Limb (tissue), 2 donors: Measurements from ENCODE around the gene PRRX2.

Experiments used
- DNase-seq, 2 donors: peaks; one replicate each; pipeline ENCODE4 v3.0.0-alpha.2; 2016; ENCODE audit errors: extremely low spot score in 2 of 2

Gene PRRX2

DNA sequence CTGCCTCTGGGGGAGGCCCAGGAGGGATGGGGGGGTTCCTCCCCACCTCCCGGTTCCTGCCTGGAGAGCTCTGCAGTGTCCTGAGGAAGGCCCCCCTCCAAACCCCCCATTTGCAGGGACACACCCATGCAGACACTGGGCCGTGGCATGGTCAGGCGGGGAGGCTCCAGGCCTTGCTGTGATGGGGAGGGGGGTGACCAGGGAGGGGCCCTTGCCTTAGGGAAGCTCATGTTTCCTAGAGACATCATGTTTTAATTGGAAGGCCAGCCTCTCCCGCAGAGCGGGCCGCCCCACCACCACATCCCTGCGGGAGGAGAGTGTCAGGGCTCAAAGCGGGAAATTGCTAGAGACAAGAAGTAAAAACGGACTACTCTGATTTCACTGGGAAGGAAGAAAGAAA is 12.0 kb downstream of the PRRX2 start:
- DNase-seq = peak in 1 of 2 donors; percentile 58

DNA sequence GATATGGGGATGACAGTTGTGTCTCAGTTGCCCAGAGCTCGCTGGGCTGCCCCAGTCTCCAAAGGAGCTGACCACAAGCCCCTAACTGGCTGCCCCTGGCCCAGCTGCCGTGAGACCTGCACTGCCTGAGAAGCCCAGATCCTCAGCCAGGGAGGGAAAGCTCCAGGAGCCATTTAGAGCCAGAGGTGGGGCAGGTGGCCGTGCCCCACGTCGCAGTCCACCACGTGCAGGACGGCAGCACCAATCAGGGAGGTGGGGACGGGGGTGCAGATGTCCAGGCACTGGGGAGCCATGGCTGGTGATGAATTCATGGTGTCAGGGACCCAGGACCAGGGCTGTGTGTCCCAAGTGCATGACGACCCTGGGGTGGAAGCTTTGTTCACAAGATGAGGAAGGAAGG is 13.4 kb downstream of the PRRX2 start:
- no peak for DNase-seq

DNA sequence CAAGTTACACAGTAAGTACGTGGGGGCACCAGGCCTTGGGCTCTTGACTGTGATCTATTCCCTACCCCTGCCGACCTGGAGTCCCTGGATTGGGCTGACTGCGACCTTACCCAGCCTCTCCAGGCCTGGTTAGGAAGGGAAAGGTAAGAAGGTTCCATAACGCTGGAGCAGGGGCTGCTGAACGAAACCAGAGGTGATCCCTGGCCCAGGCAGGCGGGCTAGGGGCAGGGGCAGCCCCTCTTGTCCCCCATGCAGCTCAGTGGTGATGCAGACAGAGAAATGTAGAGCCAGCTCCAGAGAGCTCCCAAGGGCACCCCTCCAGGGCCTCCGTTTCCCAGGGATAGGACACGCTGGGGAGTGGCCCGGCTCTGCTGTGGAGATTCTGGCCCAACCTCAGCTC is 14.1 kb downstream of the PRRX2 start:
- no peak for DNase-seq

DNA sequence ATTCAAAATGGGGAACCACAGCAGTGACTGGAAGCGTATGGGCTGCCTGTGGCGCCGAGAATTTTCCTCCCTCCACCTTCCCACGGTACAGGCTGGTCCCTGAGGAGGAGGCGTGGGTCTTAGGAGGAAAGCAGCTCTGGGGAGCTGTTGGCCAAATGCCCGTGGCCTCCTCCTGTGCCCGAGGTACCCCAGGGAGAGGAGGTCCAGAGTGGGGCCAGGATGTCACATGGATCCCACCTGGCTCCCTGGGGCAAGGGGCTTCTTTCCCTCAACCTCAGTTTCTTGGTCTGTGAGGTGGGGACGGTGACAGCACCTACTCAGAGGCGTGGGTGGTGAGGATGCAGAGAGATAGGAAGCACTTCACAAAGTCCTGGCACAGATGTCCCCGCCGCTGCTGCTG is 16.5 kb downstream of the PRRX2 start:
- DNase-seq = no peak

DNA sequence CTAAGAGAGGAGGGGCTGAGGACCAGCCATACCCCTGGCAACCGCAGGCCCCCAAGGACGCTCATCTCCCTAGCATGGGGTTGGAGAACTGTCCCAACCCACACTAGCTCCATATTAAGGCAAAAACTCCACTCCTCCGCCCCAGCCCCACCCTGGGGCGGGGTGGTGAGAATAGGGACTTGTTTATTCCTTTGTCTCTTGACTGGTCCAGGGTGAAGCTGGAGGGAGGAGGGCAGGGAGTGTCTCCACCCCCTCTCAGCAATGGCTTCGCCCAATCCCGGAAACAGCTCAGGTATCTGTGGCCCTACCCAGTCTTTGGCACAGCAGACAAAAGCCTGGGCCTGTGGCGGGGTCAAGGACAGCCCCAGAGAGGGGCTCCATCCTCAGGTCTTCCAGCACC is 16.9 kb downstream of the PRRX2 start:
- no peak for DNase-seq

DNA sequence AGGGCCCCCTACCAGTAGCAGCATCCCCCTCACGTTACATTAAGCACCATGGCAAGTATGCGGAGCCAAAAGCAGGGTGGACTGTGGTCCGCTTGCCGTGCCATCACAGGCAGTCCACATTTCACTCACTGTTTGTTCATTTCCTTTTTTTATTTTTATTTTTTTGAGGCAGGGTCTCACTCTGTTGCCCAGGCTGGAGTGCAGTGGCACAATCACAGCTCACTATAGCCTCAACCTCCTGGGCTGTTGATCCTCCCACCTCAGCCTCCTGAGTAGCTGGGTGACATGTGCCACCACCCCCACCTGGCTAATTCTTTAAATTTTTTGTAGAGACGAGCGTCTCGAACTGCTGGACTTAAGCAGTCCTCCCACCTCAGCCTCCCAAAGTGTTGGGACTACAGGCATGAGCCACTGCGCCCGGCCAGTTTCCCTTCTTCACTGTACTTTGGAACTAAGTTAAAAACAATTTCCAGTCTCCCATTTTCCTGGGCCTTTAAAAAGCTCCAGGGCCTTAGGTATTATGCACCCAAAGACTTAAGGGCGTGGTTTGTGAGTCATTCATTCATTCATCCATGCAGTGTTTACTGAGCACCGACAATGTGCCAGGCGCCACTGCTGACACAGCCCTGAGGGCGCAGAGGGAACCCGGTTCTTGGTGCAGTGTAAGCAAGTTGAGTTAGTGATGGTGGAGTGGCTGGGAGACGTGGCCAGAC is 19.9 kb downstream of the PRRX2 start:
- DNase-seq = no peak

DNA sequence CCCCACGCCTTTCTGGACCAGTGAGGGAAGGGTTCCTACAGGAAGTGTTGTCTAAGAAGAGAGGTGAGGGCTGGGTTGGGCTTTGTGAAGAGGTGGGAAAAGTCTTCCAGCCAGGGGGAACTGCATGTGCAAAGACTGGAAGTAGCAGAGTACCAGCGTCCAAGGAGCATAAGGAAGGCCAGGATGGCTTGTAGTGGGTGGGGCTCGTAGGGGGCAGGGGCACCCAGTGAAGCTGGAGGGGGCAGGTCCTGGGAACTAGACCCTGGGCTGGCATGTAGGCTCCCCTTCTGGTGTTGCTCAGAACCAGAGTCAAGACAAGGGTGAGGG is 20.4 kb downstream of the PRRX2 start:
- no peak for DNase-seq

DNA sequence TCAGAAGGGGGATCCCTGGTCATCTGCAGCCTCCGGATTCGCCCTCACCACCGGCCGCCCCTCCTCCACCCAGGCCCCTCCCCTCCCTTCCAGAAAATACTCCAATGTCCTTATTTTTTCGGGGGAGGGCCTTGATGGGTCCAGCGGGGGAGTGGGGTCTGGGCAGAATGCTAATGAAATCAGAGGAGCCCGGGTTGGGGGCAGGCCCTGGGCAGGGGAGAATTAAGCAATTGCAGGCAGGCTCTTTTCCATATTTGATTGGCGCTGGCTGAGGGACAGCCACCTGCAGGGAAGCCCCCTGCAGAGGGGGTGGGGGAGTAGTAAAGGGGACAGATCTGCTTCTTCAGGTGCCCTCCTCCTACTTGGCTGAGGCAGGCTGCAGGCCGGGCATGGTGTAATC is 21.3 kb downstream of the PRRX2 start:
- no peak for DNase-seq

DNA sequence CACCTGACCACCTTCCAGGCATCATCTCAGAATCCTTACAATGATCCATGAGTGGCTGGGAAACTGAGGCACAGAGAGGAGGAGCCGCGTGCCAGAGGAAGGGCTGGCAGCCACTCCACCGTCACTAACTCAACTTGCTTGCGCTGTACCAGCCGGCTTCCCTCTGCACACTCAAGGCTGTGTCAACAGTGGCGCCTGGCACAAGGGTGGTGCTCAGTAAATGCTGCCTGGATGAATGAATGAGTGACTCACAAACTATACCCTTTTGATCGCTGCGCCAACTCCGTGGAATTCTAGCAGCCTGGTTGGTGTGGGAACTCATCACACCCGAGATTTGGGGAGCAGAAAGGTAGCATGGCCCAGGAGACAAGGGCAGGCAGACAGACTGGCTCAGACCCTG is 21.9 kb downstream of the PRRX2 start:
- DNase-seq = no peak

DNA sequence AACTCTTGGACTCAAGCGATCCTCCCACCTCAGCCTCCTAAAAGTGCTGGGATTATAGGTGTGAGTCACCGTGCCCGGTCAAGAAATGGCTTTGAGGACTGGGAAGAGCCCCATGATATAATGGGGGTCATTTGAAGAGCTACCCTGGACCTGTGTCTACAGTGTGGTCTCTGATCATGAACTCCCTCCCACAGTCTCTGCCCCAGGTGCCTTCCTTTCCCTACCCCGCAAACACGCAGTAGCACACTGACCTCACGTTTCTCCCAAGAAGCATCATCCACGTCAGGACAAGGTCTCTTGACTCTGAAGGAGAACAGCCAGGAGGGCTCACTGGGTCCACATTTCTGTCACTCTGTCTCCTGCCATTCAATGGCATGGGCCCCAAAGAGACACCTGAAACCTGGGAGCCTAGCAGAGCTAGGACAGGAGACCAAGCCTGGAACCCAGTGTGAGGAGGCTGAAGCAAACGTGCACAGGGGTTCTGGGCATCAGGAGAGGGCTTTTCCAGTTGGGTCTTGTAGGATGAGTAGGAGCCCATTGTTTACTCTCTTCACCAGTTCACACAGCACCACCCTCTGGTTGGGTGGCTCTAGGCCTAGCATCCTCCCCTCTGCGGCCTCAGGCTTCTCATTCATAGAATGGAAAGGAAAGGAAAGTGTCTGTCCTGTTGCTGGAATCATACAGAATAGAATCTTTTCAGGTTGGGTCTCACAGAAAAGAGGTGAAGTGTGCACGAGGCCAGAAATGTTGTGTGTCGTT is 23.0 kb downstream of the PRRX2 start:
- no peak for DNase-seq

DNA sequence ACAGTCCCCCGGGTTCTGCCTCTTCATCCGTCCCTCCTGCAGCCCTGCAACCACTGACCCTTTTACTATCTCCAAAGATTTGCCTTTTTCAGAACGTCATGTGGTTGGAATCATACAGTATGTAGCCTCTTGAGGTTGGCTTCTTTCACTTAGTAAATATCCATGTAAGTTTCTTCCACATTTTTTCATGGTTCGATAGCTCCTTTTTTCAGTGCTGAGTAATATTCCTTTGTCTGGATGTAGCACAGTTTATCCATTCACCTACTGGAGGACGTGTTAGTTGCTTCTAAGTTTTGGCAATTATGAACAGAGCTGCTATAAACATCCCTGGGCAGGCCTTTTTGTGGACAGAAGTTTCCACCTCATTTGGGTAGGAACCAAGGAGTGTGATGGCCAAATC is 27.1 kb downstream of the PRRX2 start:
- no peak for DNase-seq

DNA sequence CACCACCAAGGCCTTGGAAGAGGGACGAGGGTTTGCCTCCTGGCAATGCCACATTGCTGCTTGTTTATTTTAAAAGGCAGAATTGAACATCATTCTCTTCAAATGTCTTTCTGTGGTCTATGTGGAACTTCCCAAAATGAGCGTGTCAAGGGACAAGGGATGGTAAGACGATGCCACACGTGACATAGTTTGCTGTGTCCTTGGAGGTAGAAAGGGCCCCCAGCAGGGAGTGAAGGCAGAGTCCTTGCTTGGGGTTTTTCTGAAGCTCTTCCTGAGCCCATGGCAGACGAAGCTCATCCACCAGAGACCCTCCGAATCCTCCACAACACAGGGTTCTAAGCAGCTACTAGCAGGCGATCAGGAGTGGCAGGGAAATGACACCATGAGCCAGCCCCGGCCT is 28.3 kb downstream of the PRRX2 start:
- no peak for DNase-seq

DNA sequence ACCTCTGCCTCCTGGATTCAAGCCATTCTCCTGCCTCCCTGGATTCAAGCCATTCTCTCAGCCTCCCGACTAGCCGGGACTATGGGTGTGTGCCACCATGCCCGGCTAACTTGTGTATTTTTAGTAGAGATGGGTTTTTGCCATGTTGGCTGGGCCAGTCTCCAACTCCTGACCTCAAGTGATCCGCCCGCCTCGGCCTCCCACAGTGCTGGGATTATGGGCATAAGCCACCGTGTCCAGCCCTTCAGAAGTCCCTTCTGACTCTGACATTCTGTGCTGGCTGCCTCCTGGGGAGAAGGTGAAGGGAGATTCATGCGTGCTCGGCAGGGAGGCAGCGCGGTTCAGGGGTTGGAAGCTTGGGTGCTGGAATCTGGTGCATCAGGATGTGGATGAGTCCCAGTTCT is 28.8 kb downstream of the PRRX2 start:
- no peak for DNase-seq

DNA sequence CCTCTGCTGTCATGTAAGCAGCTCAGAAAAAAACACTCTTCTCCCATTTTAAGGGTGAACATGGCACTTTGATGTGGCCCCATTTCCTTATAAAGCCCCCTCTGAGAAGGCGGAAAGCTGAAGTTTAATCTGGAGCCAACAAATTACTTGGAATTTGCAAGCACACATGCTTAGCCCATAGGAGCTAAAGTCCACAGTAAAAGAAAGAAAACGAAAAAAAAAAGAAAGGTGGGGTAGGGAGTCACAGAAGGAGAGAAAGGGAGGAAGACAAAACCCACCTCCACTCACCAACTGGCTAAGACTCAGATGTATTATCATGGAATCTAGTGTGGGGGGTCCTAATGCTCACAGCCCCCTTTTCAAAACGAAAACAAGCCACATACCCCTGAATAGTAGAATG is 30.4 kb downstream of the PRRX2 start:
- DNase-seq = no peak

DNA sequence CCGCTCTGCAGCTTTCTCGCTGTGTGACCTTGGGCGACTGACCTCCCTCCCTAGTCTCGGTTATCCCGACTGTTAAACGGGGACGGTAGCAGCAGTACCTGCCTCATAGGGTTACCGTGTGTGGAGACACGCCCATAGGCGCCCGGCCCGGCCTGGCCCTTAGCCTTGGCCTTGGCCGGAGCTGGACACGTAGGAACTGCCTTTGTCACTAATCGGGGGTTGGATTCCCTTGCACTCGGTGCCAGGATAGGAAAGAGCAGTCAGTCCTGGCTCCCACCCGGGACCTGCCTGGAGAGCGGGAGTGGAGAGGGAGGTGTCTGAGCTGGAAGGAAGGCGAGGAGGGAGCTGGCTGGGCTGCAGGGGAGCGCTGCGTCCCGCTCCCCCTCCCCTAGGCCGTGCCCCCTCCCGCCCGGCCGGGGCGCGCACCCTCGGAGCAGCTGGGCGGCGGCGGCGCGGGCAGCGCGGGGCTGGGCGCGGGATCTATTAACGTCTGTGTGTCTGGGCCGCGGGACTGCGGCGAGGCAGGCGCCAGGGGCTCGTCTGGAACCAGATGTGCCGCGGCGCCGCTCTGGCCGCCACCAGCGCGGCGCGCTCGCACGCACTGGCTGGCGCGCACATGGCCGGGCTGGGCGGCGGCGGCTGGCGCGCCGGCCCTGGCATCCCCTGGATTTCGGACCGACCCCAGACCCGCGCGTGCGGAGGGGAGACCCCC is 31.7 kb downstream of the PRRX2 start:
- peak in 1 of 2 donors; percentile 77 for DNase-seq

DNA sequence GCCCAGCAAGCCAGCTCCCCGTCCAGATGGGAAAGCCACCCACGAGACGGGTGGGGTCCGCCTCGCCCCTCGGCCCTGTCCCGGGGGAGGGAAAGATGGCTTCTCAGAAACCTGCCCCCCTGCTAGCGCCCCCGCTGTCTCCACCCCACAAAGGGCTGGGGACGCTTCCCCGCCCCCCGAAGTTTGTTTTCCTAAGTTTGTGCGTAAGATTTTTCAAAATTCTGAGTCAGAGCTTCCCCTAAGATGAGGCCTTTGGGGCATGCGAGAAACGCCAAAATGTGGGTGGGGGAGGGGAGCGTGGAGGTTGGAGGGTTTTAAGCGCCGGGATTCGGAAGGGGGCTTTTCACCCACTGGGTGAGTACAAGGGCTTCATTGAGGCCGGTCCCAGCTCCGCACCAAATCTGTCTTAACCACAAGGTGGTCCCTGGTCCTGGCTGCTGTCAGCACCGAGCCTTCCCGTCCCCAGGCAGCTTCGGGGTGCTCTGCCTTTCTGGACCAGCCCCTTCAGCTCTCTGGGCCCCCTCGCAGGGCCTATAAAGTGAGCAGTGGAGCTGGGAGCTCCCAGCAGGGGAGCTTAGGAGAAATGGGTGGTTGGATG is 32.3 kb downstream of the PRRX2 start:
- peak in 1 of 2 donors; percentile 73 for DNase-seq

DNA sequence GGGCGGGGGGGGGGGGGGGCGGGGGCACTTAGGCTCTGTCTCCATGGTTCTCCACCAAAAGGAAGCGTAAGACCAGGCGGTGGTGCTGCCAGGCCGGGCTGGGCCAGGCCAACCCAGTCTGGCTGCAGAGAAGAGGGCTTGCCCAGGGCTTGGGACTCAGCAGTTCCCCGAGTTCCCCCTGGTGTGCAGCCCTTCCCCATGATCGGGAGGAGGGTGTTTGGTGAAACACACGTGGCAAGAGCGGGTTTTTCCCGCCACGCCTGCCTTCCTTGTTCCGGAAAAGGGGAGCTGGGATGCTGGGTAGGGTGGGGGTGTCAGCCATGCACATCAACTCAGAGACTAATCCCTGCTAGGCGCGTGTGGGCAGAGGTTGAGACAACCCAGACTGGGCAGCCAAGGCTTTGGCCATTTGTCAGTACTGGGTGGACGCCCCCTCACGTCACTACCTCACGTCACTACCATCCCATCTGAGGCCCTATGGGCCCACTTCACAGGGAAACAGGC is 32.9 kb downstream of the PRRX2 start:
- DNase-seq = no peak

DNA sequence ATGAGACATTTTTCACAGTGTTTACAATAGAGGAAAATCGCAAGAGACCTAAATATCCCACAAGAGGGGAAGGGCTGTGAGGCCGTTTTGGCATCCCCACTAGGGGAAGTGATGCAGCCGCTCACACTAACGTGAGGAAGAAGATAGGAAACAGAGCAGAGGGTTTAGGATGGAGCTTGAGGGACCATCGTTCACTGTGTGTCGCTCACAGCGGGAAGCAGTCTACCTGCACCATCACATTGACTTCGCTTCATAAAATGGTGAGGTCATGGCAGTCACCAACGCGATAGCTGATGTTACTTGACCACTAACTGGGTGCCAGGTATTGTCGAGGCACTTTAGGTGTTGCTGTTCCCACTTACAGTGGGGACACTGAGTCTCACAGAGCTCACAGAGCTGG is 35.6 kb downstream of the PRRX2 start:
- no peak for DNase-seq

DNA sequence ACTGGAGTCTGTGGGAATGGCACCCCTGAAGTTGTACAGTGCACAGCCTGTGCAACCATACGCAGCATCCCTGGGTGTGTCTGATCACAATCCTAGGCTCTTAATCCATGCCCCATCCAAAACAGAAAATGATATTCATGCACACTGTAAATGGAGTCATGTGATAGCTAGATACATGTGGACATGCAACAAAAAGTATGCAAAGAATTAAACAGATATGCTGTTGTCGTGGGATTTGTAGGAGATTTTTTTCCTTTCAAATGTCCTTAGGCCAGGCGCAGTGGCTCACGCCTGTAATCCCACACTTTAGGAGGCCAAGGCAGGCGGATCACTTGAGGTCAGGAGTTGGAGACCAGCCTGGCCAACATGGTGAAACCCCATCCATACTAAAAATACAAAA is 36.1 kb downstream of the PRRX2 start:
- DNase-seq = no peak

DNA sequence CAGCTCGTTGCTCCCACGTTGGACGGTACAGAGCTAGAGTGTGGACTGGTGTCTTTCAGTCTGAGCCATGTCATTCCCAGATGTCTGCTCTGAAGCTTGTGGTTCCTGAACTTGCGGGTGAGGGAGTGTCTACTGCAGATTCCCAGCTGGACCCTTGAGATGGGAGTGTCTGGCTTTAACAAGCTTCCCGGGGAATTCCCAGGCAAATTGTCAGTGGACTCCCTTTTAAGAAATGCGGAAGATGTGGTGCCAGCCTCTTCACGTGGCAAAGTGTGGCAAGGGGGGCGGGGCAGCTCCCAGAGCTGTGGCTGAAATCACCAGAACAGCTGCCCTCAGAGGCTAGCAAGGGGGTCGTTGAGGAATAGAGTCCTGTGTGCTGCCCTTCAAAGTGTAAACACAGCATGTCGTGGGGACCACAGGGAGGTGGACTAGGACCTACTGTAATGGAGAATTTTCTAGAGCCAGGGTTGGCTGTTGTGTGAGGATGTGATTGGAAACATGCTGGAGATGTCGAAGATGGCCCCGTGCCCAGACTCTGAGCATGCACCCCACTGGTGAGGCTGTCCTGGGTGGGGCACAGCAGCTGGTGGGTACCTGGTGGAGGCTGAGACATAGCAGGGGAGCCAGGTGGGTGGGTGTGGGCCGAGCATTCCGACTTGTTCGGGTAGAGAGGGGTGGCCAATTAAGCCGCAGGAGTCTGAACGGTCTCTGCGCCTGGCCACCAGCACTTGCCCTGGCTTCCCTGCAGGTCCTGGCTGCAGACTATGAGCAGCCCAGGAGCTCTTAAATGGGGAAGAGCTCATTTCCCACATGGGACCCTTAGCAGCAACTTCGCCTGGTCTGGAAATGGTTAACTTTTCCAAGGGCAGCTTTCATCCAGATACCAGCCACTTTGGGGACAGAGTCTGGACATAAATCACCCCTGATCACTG is 37.4 kb downstream of the PRRX2 start:
- no peak for DNase-seq
